Measurements from ENCODE around the gene MRPL28.
"Not testable (repeated sequence)": the region's sequence is repeated elsewhere in the genome, so short reads cannot be mapped to it uniquely, and the experiment has no call there.

Gene MRPL28

GRCh38 chr16:370443-370842 is at the start of gene MRPL28:
MRPL28 (minus strand) TSS chr16:370538; CDS start chr16:370218, 320 bp downstream.
- DNase-seq, result peak; percentile 93

DNA sequence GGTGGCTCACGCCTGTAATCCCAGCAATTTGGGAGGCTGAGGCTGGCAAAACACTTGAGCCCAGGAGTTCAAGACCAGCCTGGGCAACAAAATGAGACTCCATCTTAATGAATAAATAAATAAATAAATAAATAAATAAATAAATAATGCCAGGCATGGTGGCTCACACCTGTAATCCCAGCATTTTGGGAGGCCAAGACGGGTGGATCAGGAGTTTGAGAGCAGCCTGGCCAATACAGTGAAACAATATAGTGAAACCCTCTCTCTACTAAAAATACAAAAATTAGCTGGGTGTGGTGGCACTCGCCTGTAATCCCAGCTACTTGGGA is 44.8 kb upstream of the MRPL28 start:
- DNase-seq, result not testable (repeated sequence)

GRCh38 chr16:414395-415169 is 44.2 kb upstream of the MRPL28 start:
- DNase-seq, result peak; percentile 39

DNA sequence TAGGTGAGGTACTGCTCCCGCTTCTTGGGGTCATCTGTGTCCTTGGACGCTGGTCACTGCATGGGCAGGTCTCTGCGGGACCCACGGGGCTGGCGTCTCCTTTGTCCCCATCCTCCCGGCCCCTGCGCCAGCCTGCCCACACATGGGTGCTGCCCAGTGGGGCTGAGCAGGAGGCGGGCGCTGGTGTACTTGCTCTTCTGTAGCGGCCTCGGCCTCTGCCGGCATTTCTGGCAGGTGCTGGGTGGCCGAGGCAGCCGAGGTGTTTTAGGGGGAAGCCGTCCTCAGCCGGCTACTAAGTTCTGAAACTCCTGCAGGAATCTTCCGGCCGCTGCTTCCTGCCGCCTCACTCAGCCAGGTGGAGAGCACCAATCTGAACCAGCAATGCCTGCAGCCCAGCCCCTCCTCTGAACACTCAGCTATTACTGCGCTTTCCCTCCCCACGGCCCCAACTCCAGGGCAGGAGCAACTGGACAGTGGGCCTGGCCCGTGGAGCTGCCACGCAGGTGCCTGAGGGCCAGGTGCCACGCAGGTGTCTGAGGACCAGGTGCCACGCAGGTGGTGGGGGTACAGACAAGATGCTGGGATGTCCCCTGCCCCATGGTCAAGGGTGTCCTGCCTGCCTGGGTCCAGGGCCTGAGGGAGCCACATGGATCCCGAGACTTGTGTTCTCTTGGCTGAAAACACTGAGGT is 41.4 kb upstream of the MRPL28 start:
- DNase-seq, result no peak

DNA sequence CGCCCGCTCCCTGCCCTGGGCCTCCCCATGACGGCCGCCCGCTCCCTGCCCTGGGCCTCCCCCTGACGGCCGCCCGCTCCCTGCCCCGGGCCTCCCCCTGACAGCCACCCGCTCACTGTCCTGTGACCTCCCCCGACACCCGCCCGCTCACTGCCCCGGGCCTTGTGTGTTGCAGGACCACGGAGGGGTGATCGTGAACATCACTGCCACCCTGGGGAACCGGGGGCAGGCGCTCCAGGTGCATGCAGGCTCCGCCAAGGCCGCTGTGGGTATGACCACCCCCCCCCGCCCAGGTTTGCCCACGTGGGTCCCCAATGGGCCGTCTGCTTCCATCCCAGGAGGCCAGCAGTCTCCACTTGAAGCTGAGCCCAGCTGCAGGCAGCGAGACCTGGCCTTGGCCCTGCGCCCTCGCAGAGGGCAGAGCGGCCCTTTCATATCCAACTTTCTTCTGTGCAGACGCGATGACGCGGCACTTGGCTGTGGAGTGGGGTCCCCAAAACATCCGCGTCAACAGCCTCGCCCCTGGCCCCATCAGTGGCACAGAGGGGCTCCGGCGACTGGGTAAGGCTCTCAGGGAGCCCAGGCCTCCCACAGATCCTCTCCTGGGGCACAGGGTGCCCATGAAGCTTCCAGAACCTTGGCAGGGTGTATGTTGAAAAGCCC is 40.3 kb upstream of the MRPL28 start:
- no peak for DNase-seq

GRCh38 chr16:407253-407652 is 36.9 kb upstream of the MRPL28 start:
- no peak for DNase-seq

- DNase-seq, result no peak
These were observed 35.5 kb upstream of the MRPL28 start for GRCh38 chr16:405548-406506.

DNA sequence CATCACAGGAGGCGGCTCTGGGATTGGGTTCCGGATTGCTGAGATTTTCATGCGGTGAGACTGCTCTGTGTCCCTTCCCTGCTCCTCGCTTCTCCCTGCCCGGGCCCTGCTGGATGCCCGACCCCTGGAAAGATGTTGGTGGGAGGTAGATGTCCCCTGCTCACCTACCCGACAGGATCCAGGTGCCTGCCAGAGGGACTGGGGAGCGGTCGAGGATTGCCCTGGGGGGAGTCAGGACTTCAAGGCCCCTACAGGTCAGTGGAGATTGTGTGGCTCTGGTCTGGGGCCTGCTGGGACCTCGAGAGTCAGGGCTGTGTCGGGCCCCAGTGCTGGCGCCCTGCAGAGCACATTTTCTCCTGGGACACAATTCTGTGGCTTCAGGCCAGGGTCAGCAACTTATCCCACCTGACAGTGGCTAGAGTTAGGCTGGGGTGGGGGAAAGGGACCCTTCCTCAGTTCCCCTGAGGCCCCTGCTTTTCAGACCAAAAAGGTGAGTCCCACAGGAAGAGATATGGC is 34.7 kb upstream of the MRPL28 start:
- DNase-seq, result no peak

DNA sequence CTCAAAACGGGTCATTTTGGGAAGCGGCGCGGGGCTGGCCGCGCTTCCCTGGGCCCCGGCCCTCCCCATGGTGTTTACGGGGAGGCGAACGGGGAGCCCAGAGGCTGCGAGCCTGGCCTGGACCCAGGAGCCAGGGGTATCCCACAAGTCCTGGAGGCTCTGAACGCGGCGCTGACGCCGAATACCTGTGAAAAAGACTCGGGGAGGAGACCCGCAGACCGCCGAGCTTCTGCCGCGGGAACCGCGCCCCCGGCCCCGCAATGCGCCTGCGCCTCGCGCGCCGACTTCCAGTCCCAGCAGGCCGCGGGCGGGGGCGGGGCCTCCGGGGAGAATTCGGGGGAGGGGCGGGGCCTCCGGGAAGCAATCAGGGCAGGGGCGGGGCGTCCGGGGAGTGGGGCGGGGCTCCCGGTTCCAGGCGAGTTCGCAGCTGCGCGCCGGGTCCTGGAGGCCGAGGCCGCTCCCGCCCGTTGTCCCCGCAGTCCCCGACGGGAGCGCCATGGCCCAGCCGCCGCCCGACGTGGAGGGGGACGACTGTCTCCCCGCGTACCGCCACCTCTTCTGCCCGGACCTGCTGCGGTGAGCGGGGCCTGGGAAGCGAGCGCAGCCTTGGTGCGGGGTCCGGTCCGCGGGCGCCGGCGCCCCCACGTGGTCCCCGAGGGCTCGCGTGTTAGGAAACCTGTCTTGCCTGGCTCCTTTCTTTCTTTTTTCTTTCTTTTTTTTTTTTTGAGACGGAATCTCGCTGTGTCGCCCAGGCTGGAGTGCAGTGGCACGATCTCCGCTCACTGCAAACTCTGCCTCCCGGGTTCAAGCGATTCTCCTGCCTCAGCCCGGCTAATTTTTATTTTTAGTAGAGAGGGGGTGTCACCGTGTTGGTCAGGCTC is 31.4 kb upstream of the MRPL28 start, which contains the start of gene DECR2:
Gene DECR2 (plus strand): TSS at position 418 of the 881 bp plus-strand sequence. CDS start 79 bp downstream, at position 497.
- peak; percentile 89 for DNase-seq

- no peak for DNase-seq
These were observed 29.8 kb upstream of the MRPL28 start for GRCh38 chr16:400061-400591.

- no peak for DNase-seq
These were observed 29.1 kb upstream of the MRPL28 start for GRCh38 chr16:399340-400019.

DNA sequence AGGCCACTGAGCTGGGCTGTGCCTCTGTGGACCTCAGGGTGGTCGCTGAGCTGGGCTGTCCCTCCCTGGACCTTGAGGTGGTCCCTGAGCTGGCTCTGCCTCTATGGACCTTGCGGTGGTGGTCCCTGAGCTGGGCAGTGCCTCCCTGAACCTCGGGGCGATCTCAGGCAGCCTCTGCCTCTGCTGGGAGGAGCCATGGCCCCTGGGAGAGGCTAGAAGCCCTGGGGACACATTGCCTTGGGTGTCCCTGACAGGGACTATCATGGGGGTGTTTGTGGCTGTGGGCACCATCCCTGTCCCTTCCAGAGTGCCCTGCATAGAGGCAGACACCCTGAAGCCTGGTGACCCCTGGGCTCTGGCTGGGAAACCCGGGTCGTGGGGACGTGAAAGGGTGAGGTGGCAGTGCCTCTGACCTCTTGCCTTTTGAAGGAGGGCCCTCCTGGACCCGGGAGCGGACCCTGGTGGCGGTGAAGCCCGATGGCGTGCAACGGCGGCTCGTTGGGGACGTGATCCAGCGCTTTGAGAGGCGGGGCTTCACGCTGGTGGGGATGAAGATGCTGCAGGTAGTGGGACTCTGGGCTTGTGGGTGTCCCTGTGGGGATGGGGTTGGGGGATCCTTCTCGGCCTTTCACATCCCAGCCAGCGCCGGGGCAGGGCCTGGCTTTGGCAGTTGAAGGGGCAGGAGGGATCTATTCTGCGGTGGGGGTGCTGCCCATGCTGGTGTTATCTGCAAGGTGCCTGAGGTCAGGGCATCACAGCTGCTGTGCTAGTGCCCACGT is 28.4 kb upstream of the MRPL28 start:
- DNase-seq, result no peak

- peak; percentile 77 for DNase-seq
These were observed 27.5 kb upstream of the MRPL28 start for GRCh38 chr16:397736-398332.

DNA sequence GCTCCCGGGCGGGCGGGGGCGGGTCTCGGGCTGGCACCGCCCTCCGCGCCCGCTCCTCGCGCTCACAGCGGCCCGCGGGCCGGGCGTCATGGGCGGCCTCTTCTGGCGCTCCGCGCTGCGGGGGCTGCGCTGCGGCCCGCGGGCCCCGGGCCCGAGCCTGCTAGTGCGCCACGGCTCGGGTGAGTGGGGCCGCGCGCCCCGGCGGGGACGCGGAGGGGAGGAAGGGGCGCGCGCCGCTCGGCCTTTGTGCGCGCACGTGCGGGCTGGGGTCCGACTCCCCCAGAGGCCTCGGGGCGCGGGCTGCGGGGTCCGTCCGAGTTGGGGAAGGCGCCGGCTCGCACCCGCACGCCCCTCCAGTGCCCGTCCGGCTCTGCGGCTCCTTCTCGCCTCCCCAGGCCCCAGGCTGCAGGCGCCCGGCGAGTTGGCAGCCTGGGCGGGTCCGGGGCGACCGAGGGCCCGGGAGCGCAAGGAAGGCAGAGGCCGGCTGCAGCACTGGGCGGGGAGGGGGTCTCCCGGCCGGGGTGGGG is 26.9 kb upstream of the MRPL28 start, which contains the start of gene NME4:
Gene NME4 (plus strand): TSS at position 65 of the 527 bp plus-strand sequence. CDS start 24 bp downstream, at position 89.
- peak; percentile 46 for DNase-seq

- DNase-seq, result peak; percentile 67
These were observed 26.3 kb upstream of the MRPL28 start for GRCh38 chr16:396605-397004.

GRCh38 chr16:396199-396598 is 25.9 kb upstream of the MRPL28 start:
- DNase-seq, result no peak

- no peak for DNase-seq
These were observed 22.2 kb upstream of the MRPL28 start for GRCh38 chr16:392450-393030.

DNA sequence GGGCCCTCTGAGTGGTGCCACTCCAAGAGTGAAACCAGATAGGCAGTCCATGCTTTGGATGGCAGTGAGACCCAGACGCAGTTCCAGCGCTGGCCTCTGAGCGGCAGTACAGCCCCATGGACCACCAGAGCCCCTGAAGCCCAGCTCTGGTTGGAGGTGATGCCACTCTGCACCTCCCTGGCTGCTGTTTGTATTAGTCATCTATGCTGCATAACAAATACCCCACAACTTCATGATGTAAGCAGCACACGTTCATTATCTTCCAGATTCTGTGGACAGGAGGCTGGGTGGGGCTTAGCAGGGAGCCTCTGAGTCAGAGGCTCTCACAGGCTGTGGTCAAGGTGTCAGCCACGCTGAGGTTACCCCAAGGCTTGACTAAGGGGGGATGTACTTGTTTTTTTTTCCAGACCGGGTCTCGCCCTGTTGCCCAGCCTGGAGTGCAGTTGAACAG is 21.6 kb upstream of the MRPL28 start:
- DNase-seq, result peak; percentile 83
